Activated CD4-positive, alpha-beta T cell treated with anti-CD3 and anti-CD28 coated beads, Interleukin-2, Interleukin-6, amounts not matched to agents 100 ng/mL and 50 ng/mL, durations not matched to agents 16 hours and 8 hours (primary cell): ENCODE results near the gene WNT5A.

ENCODE experiments used
- DNase-seq: peaks from one replicate; pipeline ENCODE4 v3.0.0-alpha.2; 2020

WNT5A gene

DNA sequence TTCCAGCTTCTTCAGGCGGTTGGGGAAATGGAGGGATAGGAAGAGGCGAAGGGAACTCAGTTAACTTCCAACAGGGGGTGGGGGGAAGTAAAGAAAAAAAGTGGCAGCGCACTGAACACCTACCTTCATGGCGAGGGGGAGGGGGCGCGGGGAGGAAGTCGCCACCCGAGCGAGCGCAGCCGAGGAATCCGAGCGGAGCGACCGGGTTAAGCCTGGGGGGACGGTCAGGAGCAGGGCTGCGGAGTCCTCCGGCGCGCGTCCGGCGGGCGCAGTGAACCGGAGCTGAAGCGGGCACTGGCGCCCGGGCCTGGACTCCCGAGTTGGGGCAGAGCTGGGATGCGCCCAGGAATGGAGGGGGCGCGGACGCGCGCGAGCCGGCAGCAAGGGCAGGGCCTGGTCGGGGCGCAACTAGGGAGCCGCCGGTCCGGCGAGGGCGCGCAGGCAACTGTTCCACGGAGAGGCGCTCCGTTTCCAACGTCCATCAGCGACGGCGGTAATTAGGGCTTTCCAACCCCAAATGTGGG, at the start of gene WNT5A:
Gene WNT5A, minus strand, starts transcription at position 450 of the 524 bp plus-strand sequence. Its CDS starts 321 bp downstream, at position 129.
- no peak for DNase-seq

DNA sequence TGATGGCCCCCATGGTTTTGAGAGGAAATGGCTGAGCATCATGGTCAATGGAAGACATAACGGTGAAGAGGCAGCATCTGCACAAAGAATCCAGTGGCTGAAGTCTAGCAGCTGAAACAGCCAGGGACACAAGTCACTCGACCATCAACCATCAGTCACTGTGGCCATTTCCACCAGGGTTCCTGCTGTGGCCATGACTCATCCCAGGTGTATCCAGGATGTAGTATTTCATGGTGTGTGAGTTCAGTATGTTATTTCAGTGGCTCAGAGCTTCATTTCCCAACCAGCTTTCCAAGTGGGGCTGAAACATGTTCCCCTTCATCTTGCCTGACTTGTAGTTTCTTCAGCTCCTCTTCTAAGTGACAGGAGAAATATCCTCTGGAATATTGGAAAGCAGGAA, 47.8 kb upstream of the WNT5A start:
- DNase-seq, result no peak

DNA sequence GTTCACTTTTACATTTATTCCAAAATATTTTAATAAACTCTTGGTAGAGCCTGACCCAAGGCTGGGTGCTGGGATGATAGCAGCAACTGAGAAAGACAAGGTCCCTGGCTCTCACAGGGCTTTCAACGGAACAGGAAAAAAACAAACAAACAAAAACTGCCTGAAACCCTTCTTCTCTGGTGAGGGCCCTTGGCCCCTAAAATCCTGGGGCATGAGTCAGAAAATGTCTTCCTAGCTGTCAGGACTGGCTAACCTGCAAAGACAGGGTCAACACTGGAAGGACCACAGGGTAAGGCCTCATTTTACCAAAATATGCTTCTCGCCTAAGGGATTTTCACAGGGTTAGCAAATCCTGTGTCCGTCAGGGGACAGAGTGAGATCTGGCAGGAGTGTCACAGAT, 45.7 kb upstream of the WNT5A start:
- no peak for DNase-seq

DNA sequence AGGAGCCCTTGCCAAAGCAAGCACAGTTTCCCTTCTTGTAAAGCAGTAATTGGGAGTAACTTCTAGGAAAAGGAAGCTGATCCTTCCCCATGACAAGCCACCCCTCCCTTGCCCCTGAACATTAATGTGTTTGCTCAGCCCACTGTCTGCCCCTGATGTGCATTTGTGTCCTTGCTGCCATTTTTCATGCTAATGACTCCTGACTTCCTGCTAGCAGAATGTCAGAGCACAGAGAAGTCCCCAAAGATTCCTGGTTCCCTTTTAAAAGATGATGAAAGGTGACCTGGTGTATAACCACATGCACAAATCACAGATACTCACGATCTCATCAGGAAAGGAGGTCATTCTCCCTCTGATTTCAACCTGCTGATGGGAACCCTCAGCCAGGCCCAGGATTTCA, 44.2 kb upstream of the WNT5A start:
- no peak for DNase-seq

DNA sequence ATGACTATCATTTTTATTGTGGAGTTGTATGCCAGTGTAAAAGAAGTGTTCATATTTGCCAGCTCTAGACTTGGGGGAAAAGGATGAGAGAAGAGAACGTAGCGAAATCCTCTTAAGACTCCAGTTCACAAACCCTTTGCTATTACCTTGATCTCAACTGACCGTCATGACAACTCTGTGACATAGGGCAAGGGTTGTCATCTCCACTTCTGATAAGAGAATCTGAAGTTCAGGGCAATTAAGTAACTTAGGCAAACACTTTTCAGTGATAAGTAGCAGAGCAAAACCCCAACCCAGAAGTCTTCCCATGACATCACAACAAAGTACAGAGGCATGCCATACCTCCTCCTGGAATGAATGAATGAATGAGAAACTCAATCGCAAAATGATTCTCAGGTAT, 40.3 kb upstream of the WNT5A start:
- no peak for DNase-seq

DNA sequence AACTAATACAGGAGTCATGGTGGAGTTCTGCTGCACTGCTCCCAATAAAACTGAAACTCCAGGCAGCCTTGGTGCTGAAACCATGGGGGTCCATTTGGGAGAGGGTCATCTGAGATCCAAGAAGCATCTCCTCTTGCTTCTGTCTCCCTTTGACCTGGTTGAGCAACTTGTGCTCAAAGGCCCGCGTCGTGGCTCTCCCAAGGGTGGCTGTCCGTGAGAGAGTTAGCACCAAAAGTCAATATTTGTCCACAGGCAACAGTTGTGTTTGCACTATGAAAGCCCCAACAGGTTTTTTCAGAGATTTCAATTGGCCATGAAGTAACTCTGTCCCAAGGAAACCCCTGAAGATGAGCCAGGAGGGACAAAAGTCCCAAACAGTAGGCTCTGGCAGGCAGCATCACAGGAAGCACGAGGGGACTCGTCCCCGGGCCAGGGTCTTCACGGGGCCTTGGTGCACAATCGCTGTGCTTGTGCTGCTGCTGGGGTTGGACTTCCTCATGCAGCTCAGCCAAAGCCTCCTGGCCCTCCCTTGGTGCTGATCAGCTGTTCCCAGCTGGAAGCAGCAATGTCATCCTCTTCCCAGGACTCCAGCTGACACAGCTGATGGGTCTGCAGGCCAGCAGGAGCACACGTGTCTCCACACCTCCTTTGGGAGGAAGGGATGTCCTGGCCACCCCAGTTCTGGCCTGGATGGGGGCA, 39.4 kb upstream of the WNT5A start:
- no peak for DNase-seq

DNA sequence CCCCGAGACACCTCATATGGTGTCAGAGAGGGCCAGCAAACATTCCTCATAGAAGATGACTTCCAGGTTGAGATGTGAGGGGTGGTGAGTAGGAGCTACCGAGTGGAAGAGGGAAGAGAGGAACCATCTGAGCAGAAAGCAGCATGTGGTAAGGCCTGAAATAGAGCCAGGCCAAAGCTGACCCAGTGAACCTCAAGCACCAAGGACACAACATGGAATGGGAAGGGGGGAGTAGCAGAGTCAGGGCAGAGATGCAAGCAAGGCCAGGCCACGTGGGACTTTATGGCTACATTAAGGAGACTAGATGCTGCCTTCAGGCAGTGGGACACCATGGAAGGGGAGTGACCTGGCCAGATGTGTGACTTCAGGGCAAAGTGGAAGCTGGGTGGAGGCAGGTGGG, 38.3 kb upstream of the WNT5A start:
- no peak for DNase-seq

DNA sequence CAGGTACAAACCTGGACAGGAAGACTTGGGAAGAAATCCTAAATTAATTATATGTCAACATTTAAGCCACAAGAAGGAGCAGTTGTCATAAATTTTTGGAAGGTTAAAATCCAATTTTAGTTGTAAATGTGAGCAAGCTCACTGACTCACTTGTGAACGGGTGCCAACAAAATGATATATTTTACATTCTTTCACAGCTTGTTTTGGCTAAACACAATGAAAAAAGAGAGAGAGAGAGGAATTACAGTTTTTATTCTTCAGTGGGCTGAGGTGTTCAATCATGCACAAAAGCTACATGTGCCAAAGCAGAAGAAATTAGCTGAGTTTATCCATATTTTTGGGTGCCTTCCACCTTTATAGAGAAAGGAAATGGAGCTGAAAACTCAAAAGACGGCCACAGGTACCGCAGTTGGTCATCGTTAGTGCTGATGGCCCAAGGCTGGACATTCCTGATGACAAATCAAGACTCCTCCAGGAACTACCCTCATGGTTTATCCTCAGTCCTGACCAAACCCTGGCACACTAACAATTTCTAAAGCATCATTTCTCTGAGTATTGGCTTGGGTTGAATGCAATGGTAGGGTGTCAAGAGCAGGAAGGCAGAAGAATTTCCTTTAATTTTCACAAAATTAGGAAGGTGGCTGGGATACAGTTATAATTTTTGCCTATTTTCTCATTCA, 37.6 kb upstream of the WNT5A start:
- no peak for DNase-seq

DNA sequence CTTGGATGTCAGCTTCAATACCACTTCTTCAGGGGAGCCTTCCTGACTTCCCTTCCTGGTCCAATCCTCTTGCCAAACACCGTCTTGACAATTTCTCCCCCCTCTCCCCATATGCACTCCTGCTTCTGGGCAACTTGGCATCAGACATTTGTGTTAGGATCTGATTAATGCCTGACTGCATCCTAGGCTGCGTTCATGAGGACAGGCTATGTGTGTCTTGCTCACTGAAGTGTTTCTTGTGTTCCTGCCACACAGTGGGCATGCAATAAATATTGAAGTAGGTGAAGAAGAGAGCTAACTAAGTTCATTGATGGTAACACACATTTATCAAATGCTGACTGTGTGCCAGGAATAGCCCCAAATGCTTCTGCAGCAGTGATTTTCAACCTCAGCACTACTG, 36.4 kb upstream of the WNT5A start:
- no peak for DNase-seq

DNA sequence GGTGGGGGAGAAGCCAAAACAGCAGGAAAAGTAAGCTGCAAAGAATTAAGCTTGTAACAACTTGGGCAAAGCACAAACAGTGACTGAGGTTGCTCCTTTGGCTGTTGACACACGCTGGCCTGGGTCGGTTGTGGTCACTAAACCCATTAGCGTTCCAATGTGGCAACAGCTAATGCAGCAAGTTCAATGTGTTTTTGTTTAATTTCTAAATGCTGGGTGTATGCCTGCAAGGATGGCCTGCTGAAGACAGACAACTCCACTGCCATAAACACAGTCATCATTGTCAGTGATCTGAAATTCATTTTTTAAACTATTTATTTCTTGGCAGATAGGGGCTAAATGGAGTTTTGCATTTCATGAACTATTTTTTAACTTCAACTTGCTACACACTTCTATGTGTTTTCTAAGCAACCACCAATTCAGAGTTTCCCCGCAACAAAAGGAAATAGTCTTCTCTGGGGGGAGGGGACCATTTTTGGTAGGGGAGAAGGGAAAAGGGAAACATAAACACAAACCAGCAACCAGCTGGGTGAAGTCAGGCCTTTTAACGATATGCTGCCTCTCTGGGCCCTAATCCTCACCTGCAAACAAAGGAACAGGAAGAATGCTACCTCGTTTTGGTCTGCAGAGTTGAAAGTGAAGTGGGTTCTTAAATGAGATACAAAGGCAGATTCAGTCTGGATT, 34.8 kb upstream of the WNT5A start:
- DNase-seq, result no peak

DNA sequence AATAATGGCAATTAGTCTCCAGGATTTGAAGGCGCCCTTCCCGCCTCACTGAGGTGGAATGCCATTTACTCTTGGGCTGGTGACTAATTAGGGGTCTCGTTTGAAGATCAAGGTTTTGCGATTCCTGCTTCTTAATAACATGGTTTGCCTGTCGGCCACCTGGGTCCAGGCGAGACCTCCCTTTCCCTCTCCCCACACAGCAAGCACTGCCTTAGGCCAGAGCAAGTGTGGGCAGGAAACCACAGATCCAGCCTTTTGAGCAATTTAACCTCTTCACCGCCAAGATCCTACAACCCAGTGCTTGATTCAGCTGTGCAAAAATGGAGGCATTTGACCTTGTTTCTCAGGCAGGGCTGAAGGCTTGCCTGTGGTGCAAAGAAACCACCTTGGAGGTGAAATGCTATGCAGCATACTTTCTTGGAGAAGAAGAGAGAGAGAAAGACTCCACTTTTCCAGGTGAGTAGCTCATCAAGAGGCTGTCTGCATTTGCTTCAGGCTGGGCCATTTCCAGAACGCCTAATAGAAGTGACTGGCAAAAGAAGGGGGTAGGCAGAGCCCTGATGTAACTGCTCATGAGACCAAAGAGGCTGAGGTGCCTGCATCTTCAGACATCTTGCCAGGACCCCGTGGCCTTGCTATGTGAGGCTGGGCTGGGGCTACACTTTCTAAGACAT, 34.1 kb upstream of the WNT5A start:
- DNase-seq, result no peak

DNA sequence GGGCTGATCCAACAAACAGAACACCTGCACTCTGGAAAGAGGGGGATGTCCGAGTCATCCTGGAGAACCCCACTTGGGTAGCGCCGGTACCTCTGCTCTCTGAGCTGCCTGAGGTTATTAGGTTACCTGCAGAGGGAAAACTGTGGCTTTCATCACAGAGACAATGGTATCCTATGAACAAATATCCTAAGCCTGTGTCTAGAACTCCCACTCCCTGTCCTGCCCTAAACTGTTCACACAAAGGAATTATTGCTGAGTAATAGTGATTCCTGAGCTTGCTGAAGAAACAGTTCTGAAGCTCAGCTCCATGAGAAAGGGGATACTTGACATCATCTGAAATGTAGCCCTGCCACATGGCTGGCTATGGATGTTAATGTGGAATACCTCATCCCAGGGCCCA, 31.9 kb upstream of the WNT5A start:
- DNase-seq, result no peak

DNA sequence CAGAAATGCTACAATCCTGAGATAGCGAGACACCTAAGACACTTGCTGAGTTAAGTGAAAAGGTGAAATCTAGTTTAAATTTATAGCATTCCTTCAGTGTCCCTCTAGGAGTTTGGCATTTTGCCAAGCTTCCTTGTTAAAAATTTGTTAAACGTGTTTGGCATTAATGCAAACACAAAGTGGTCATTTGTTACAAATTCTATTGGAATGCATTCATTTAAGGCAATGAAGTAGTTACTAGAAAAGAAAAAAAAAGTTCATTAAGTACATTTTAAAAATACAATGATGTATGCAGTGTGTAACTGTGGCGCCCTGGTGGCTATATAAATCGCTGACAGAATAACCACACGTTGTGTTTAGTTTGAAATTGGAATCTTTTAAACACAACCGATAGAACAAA, 31.3 kb upstream of the WNT5A start:
- DNase-seq, result no peak

DNA sequence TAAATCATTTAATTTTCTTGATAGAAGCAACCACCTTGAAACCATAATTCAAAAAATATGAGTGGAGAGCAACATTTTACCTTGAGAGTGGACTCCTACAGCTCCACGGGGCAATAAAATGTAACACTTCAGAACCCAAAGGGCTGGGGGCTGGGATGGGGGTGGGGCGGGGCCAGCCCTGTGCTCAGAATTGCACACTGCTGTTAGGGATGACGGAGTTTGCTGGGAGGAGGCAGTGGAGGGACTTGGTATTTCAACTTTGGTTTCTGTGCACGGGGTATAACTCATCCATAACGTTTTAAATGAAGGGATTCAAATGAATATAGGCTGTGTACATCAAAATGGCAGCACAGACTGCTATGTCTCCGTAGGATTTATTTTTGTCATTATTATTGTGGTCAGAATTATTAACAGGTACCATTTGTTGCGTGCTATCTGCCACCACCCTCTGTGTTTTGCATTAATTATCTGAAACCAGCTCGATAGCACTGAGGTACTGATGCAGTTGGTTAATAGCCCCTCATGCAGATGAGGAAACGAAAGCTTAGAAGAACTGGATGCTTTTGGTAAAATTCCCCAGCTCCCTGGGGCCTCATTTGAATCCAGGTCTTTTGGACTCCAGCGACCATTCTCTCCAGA, 29.4 kb upstream of the WNT5A start:
- DNase-seq, result no peak

DNA sequence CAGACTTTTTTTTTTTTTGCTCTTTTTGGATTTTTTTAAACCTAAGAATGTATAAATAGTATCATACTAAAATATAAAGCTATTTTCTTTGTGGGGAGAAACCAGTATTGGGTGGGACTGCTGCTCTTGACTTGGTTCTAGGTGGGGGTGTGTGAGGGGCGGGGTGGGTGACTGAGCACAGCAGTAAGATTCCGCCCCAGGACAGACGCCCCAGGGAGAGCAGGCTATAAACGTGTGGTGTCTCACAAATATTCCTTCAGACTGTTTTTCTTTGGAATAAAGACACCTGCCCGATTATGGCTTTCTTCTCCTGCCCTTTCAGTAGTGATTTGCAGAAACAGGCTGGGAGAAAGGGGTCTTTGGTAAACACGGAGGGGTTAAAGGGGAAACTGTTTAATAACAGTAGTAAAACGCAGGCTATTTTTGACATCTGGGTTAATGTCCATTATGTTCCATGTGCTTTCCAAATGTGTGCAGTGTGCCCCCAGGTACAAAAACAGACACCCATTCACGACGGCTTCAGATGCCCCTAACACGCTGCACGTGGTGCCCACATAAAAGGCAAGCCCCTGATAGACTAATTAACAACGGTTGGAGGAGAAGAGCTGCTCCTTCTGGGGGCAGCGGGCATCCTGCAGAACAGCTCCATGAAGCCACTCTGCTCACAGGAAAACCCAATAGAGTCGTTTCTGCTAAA, 28.6 kb upstream of the WNT5A start:
- no peak for DNase-seq

DNA sequence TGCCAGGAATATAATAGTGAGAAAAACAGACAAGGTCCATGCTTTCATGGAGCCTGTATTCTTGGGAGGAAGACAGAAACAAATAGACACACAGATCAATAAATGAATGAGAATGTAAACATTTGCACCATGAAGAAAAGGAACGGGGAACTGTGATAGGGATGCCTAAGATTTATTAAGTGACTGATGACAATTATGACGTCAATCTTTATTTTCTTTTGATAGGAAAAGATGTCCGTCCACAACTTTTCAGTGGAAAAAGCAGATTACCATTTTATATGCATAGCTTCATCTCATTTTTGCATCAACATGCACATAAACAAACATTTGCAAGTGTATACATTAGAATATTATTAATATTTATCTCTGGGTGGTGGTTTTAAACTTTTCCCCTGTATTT, 27.9 kb upstream of the WNT5A start:
- no peak for DNase-seq

DNA sequence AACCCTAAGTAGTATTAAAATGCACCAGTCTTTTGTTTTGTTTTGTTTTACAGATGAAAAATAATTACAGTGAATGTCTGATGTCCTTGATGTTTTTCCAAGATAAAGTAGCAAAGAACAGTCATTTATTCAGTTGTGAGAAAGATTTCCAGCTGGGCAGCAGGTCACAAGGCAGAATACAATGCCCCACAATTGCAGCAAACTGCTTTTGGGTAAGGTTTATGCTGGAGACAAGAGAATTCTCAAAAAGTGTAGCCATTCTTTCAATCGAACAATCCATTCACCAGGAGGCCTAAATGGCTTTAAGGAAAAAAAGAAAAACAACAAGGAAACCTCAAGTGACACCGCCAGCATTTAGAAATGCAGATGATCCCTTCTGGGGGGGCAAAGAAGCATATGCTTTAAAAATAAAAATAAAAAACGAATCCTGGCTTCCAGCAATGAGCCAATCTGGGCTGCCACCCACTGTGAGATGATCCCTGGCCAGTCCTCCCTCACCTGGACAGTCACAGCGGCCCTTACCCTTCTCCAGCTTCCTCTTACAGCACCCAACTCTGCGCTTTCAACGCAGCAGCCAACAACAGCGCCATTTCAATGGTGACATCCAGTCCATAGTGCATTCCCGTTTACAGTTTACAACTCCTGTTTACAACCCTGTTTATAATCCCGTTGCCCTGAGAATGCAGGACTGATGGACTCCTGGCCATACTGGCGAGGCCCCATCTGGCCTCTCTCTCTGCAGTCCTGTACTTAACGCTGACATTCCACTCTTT, 25.7 kb upstream of the WNT5A start:
- no peak for DNase-seq

DNA sequence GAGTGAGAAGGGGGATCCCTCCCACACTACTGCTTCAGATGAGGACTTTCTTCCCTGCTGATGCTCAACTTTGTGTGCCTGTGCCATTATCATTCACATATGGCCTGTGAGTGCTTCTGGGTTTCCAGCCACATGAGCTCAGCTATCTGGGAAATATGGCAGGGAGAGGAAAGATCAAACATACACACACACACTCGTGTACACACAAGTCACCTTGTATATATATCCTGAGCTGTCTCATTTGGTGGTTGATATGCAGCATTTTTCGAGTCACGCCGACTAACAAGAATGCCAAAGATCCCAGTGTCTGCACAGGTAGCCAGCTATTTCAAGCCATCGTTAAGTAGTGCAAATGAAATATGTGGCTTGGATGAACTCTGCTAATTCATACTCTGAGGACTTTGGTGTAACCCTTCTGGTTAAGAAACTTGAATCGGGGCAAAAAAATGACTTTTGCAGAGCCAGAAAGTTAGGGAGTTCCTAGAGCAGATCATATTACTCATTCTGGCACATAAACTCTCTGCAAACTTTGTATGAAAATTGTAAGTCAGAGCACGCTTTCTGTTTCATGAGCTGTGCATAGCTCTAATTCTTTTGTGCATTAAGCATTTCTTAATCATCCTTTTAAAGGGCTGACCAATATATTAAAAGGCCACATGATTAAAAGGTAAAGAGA, 24.9 kb upstream of the WNT5A start:
- no peak for DNase-seq

DNA sequence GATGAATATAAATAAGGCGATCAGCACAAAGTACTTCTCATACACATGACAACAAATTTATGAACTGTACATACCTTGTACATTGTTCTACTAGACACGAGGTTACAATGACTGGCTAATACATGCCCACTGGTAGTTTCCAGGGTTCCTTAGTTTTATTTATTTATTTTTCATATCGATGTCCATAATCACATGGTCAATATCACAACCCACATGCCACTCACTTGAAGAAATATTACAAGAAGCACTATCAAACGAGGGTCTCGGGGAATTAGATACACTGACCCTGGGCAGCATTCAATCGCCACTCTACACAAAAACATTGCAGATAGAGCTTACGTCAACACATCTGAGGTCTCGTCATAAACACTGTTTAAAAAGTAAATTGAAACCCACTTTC, 21.2 kb upstream of the WNT5A start:
- DNase-seq, result no peak

DNA sequence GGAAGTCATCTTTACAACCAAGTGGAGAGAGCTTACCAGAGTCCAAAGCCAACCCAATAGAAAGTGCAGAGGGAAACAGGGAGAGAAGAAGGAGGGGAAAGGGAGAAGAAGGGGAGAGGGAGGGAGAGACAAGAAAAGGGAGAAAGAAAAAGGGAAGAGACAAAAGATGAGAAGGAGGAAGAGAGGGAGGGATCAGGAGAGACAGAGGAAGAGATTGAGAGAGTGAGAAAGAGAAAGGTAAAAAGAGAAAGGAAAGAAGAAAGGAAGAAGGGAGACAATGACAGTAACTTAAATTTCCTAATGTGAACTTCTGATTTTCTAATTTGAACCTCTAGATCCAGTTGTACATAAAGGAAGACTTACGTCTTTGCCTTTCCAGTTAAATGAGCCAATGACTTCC, 20.7 kb upstream of the WNT5A start:
- DNase-seq, result no peak

DNA sequence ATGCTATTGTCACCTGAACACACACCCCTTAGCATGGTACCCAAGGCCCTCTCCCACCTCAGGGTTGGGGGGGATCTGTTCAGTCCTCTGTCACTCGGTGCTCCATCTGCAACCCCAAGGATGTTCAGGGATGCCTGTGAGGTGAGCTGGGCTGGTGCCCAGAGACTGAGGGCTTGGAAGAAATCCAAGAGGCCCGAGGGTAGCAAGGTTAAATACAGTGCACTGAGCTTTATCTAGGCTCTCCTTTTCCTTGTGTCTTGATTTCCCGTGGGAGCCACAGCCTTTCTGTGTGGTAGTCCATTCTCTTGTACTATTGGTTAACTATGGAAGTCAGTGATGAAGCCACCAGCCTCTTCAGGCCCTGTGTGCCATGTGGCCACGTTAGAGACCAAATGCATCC, 18.7 kb upstream of the WNT5A start:
- no peak for DNase-seq
